ENCODE results near the gene SLC45A2.

Gene SLC45A2

DNA sequence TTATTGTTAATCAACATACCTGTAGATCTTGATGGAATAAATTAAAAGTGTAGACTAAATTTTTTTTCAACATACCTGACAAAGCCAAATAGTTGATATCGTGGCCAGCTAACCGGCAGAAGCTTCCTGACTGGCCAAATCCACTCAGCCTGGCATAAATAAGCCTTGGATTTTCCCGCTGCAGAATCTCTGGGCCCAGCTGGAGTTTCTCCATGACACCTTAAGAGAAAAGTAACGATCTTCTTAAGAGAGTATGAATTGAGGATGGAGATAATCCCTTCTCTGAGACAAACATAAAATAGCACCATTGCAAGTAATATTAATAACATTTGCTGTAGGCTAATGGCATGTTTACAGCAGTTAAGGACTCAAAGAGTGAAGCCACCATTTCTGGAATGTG is 21.2 kb upstream of the SLC45A2 start:
- DNase-seq: no peak

DNA sequence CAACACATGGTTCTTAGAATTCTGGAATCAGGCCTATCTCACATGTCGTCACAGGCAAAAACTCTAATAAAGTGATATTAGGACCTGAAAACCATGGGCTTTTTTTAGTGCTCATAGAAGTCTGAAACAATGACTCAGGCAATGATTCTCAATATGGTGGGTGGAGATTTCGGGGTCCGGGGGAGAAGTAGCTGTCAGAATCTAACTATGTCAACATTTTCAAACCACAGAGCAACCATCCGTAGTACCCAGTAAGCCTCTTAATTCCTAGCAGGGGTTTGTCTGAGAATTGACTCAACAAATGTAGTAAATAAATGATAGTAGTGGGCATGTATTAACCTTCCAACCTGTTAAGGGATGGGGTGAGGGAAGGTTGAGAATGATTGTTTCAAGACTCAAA is 20.7 kb upstream of the SLC45A2 start:
- DNase-seq: no peak

DNA sequence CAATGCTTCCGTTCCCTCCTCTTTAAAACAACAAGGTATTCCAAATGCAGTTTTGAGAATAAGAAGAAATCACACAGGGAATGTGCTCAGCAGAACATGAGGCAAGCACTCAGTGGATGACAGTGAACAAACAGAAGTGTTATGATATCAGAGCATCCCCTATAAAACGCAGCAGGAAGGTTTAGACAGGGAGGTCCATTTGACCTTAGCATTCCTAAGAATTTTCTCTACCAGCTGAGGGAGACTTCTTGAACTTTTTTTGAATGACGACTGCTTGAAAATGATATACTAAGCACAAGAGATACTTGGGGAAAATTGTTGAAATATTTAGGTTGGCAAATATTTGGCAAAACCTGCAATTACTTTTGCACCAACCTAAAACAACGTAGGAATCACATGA is 19.4 kb upstream of the SLC45A2 start:
- DNase-seq: no peak

DNA sequence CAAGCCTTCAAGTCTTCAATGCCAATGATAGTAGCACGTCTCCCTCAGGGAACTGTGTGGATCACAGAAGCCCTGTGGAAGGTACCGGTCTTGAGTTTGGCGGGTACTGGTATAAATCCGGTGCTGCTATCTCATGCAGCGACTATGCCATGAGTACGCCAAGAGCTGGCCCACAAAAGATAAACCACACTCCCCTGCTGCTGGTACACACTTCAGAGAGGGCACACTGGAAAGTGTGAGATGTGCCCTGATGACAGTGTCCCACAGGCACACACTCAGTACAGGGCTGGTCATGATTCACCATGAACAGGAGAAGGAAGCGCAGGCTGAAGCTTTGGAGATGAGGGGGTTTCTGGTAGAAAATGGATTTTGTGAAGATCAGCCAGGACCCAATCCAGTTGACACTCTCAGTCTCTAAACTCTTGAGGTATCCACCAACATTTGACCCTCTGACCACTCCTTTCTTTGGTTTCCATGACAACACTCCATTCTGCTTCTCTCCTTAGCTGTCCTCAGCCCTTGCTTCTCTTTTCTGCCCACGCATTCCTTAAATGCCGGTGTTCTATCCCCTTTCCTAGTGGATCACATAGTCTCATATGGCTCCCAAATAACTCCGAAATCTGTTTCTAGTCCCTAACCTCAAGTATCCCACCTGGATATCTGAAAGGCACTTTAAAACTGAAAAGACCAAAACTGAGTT is 18.3 kb upstream of the SLC45A2 start:
- no peak for DNase-seq

DNA sequence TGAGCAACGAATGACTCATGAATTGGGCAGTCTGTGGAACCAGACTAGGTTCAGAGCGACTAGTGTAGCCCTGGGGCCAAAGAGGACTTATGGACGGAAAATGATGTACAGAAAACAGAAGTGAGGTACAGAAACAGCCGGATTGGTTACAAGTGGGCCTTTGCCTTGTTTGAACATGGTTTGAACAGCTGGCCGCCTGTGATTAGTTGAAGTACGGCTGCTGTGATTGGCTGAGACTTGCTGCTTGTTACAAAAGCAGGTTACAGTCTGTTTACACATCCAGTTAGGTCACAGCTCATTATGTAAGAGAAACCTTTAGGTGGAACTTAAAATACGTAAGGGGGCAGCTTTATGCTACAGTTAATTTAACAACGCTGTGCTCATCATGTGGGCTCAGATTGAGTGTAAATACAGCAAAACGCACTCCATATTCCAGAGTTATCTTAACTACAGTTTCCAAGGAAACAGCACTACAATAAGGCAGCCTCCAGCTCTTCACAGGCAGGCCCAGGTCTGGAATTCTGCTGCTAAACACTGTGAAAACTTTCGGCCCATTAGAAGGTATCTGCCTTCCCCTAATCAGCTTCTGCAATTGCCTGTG is 16.8 kb upstream of the SLC45A2 start:
- no peak for DNase-seq

DNA sequence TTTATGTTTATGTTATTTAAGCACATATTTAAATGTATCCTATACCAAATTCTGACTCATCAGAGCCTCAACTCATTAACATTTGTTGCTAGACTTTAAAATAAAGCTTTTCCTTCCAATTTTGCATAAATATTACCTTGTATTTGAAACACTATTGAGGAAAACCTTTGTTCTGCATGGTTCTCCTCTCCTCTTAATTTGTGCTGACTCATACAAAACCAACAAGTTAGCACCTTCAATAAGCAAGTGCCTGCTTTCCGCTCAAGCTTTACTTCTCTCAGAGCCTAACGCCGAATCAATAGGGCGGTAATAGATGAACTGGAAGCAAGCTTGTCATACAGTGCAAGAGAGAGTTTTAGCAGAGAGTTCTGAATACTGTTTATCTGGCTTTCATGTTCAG is 15.5 kb upstream of the SLC45A2 start:
- DNase-seq: no peak

DNA sequence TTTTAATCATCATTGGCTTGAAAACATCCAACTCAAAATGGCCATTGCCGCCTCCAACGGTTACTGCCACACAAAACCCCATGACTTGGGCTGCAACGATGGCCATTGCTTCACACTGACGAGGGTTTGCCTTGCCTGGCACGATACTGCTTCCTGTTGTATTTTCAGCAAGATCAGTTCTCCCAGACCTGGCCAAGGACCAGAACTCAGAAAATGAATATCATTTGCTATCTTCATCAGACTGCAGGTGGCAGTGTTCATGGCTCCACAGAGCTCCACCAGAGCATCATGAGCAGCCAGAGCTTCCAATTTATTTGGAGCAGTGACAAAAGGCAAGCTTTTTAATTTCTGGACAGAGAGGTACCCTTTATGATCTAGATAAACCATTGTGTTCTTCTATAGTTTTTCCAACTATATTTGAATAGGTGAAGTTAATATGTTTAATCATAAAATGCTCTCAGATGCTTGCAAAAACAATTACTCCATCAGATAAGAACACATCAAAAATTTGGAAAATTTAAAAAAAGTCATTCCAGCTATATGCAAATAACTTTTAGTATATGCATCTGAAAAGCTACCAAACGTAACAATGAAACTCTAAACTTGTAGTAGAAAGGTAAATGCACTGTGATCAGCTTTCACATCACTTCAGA is 13.0 kb upstream of the SLC45A2 start:
- no peak for DNase-seq

DNA sequence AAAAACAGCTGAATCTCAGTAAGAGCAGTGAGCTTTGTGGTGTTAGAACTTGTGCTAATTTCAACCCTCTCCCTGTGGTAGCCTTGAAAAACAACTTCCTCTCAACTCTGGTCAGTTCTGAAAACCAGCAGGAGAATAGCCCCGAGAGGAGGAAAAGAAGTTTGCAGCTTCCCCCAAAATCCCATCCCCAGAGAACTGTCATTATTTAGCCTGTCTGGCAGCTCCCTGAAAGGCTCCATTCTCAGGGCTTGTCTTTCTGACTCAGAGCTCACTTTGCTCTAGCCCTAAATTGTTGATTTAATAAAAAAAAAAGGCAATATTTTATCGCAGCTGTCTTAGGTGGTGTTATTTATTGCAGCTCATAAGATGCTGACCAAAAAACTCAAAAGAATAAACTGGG is 11.4 kb upstream of the SLC45A2 start:
- DNase-seq: no peak

DNA sequence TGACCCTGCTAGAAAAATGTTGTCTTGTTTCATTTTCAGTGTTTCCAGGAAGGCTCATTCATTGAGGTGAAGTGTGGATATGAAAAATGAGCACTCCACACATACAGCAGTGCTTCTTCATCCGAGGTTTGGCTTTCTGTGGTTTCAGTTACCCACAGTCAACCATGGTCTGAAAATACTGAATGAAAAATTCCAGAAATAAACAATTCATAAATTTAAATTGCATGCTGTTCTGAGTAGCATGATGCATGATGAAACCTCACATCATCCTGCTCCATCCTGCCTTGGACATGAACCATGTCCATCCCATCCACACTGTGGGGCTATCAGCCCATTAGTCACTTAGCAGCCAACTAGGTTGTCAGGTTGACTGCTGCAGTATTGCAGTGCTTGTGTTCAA is 10.4 kb upstream of the SLC45A2 start:
- no peak for DNase-seq

DNA sequence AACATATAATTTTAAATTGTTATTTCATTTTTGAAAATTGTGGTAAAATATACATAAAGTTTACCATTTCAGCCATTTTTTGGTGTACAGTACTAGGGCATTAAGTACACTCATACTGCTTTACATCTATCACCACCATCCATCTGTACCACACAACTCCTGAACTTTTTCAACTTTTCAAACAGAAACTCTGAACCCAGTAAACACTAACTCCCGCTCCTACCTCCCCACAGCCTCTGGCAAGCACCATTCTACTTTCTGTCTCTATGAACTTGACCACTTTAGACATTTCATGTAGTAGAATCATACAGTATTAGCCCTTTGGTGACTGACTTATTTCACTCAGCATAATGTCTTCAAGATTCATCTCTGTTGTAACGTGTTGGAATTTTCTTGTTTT is 8.4 kb upstream of the SLC45A2 start:
- DNase-seq: no peak

DNA sequence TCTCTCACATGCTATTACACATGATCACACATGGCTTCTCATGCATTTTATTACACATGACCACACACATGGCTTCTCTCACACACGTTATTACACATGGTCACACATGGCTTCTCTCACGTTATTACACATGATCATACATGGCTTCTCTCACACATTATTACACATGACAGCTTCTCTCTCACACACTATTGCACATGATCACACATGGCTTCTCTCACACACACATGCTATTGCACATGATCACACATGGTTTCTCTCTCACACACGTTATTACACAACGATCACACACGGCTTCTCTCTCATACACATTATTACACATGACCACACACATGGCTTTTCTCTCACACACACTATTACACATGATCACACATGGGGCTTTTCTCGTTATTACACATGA is 954 bp upstream of the SLC45A2 start:
- no peak for DNase-seq

DNA sequence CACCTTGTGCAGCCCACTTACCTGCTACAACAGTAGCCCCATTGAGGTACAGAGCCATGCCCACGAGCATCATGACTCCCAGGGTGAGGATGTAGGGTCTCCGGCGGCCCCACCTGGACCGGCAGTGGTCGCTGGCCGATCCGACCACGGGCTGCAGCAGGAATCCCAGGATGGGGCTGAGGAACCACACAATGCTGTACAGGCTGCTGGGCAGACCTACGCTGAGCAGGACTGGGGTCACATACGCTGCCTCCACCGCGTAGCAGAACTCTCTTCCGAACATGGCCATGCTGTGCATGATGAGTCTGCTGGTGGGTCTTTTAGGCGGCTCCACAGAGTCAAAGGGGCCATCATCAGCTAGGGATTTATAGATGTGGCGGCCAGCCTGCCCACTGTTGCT is 315 bp downstream of the SLC45A2 start:
- no peak for DNase-seq

DNA sequence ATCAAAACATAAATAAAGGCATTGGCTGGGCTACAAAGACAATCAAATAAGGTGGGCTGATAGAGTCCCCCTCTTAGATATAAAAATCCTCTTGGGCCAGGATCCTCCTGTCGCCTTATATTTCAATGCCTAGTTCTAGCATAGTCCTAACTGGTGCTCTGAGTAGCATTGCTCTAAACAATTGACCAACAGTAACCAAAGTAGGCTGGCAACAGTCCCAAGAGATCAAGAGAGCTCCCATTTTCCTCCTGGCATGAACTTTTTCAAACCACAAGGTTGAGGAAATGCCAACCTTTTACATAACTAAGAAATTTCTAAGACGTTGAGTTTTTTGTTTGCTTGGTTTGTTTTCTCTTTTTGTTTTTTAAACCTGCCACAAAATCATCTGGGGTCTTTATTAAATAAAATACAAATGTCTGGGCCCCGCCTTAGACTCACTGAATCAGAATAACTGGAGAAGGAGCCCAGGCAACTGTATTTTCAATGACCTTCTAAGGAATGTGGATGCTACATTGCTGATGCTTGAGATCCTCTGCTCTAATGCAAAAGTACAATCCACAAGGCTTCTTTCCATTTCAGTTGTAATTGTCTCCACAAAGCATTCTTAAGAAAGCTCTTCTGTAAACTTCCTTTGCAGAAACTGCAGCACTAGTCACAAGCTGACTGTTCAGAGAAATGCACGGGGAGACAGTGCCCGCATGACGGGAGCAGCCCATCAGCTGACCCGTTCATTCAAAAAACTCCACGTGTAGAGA is 2.9 kb downstream of the SLC45A2 start:
- DNase-seq: no peak

DNA sequence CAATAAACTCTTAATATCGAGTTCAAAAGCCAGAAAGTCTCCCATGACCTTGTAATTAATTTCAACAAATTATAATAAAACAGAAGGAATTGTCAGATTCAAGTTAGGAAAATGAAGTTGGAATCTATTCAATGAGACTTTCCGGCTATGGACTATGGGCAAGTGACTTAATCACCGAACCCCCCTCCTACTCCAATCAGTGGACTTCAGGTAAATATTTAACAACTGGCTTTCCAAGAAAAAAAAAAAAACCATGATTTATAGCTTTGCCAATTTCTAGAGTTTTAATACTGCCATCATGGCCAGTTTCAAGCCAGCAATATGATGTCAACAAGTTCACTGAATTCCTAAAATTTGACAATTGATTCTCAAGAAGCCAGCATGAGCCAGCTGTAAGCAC is 4.5 kb downstream of the SLC45A2 start:
- no peak for DNase-seq

DNA sequence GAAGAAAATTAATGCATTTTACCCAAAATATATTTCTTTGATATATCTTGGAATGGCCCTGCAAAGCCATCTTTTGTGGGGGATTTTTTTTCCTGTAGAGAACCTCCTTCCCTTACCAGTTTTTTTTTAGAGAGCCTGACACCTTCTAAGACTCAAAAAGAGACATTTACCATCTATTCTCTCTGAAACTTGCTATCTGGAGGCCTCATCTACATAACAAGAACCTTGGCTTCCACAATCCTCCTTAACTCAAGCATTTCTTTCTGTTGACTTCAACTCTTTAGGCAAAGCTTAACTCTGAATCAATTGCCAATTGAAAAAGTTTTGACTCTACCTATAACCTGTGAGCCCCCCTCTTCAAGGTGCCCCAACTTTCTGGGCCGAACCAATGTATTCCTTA is 6.2 kb downstream of the SLC45A2 start:
- DNase-seq: no peak

DNA sequence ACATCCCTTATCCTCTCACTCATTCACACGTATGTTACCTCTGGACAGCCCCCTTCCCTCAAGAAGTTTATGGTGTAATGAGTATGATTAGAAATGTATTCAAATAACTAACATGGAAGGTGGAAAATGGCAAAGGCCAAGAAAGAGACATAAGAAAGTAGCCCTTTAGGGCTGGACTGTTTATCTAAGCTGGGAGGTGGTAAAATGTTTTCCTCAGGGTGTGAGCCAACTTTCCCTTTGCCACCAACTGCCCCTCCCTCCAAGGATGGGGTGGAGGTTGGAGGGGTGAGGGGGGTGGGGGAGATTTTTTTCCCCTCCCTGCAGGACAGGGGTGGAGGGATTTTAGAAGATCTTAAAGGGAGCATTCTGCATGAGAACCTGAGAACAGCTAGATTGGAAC is 8.2 kb downstream of the SLC45A2 start:
- DNase-seq: no peak

DNA sequence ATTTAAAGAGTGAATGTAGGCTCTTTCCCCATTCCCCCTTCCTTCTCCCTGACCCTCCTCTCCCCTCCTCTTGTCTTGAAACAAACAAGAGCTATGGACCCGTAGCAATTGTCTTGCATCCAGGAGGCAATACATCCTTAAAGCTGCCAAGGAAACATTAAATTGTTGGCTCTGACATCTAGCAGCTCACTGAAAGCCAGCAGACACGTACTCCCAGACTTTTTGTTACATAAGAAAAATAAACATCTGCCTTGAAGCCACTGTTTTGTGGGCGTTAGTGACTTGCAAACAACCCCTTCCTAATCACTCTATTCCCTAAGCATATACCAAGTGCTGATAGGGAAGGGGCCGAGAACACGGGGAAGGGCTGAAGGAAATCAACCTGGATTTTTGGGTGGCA is 8.6 kb downstream of the SLC45A2 start:
- no peak for DNase-seq

DNA sequence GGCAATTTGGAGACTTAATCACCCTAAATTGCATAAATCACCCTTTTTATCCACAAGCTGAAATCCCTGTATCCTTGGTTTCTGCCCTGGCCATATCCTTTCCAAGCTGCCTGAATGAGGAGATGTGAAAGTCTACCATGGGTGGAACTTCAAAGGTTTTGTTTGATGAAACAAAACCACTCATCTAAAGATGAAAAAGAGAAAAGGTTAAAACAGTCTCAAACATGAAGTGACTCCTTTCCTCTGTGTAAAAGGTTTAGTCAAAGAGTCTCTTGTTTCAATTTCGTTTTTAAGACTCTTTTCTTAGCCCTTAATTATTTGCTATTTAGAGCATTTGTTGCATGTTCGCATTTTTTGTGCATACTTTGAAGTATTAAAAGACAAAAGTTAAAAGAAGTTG is 11.2 kb downstream of the SLC45A2 start:
- DNase-seq: no peak

DNA sequence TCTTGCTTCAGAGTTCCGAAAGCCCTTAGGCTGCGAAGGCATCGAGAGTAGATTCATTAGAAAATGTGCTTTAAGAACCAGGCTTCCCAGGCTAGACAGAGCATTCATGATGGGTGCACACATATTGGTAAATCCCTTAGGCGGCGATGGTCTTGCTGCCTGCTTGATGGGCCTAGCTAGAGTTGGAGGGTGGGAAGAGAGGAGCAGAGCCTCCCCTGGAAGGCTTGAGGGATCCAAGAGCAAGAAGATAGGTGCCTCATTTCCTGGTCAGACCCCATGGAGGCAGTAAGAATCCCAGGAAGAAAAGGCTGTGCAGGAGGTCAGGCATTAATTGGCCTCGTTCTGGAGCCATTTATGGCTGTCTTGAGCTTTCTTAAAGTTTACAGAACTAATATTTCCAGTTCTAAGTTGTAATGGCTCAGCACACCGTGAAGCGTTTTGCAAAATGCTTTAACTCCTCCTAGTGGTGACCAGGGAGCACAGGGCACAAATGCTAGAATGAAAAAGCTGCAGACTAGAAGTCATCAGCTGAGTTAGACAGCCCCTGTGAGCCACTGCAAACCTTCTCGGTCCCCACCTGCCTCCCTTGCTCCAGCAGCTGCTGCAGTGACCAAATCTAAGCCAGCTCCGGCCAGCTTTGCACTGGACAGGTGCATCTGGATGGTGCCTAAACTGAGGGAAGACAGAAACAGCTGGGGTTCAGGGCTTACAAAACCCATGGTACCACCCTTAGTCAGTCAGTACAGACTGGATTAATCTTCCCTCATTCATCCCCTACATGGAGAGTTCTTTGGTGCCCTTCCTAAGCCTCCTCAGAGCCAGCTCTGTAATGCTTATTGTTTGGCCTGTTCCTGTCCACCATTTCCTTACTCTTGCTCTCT is 14.7 kb downstream of the SLC45A2 start:
- no peak for DNase-seq

DNA sequence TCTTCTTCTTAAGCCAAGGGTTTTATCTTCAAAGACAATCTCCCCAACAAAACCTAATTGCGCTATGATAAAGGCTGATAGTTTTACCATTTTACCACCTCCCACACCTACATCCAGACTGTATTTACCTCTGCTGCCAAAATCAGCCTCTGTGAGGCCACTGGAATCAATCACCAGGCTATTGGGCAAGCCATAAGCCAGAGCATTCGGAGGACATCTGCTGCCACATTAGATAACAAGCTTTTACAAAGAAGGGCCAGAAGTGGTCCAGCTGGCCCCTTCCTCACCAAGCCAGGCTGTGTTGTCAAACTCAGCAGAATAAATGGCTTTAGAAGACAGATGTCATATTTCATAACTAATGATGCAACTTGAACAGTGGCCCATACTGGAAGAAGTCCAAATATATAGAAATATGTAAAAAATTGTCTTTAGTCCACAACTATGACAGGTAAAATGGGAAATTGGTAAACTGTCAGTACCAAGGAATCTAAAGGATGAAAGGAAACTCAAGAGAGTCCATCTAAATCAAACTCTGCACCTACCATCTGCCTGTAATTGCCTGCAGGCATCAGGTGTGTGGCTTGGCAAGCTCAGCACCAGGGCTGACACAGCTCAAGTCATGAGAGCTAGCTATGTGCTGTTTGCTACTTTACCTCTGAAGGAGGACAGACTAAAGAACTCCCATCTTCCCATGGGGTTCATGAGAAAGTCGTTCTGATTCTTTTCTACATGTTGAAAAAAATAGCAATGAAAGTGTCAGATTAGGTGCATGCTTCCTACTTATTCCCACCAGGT is 16.1 kb downstream of the SLC45A2 start:
- DNase-seq: no peak

DNA sequence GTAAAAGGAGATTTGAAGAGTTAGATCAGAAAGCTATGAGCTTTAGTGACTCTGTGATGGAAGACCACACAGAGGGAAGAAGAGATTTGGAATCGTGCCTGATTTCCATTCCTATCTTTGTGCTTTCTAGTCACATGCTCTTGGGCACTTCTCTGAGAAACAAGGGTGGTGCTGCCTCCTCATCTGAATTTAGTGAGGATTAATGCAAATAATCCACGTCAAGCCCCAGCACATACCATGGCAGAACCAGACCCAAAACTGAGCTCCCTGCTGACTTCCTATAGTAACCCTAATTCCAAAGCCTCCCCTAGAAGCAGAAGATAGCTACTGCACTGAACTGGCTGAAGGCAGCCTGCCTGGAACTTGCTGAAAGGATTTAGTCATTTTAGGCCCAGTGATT is 17.7 kb downstream of the SLC45A2 start:
- DNase-seq: no peak

DNA sequence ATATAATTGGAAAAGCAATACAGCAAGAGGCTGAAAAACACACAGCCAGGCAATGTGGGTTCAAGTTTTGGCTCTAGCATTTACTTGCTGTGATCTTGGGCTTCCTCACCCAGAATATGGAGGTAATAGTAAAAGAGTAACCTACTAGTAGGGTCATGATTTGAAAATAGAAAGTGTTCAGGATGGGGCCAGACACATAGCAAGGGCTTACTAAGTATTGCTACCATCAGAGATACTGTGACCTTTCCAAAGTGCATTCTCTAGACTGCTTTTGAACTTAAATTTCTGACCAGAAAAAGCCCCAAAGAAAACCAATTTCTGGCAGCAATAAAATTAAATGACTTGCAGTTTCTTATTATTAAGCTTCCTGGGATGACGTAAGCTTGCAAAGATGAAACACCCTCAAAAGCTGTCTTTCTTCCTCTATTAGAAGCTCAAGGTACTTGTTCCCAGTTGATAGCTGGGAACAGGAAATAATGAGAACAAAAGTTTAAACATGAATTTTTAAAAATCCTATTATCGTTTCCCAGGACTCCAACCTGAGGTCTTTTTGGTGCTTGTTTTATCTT is 20.3 kb downstream of the SLC45A2 start:
- DNase-seq: no peak

Data from activated CD8-positive, alpha-beta memory T cell treated with anti-CD3 and anti-CD28 coated beads, Interleukin-2, amount 50 U/mL, for 4 hours (primary cell).